HG02571 (cell line): ENCODE data around the gene ACAD8.
A peak's percentile ranks its signal among the peaks of the same experiment; 100 is the strongest.

Experiments used
- ATAC-seq: cut with Tn5 transposase; IDR thresholded peaks from one replicate; pipeline ENCODE4 v1.9.1; 2021; ENCODE audit warnings: mild to moderate bottlenecking, moderate library complexity; ENCODE audit not compliant: unreplicated experiment

Gene ACAD8

DNA sequence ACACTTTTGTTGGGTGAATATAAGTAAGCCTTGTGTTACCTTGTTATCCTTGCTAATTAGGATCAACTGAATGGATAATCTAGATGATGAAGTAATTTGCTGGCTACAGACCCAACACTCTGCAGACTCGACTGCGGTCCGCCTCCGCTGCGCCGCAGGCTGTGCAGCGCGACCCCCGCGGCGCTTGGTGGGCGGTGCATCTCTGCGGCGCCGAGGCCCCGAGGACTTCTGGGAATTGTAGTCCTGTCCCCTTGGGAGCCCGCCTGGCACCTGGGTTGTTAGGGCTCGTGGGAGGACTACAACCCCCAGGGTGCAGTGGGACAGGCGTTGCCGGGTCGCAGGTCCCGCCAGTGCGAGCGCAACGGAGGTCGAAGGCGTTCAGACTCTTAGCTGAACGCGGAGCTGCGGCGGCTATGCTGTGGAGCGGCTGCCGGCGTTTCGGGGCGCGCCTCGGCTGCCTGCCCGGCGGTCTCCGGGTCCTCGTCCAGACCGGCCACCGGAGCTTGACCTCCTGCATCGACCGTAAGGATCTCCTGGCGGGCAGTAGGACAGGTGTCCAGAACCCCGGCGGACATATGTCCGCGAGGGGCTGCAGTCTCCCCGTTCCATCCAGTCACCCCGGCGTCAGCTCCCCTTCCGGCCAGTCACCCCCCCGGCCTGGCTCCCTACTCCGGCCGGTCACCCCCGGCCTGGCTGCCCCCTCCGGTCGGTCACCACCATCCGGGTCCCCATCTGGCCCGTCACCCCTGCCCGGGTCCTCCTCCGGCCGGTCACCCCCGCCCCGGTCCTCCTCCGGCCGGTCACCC is at the start of gene ACAD8, which contains the start of gene THYN1:
ACAD8 (plus strand) TSS at position 381 of the 806 bp plus-strand sequence; CDS start at position 414, 33 bp downstream.
THYN1 (minus strand) TSS at position 165 of the 806 bp plus-strand sequence. CDS start 470 bp downstream, outside the sequence.
- peak; percentile 99 for ATAC-seq

GRCh38 chr11:134205729-134206128 is 47.6 kb upstream of the ACAD8 start:
- ATAC-seq: no peak

DNA sequence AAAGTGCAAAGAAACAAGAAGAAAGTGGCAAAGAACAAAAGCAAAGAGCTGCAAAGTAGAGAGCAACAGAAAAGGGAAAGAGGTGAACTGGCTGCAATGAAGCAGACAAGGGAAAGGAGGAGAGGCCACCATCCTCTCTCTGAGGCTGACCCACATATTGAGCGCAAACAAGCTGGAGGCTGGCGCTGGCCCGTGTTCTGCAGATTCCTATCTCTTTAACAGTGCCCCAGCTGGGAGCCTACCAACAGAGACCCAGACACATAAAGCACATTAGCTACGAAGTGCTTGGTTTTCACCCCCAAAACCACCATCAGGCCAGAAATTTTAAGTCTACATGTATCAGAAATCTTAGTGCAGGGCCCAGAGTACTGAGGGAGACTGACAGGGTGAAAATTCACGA is 47.2 kb upstream of the ACAD8 start:
- ATAC-seq: no peak

- no peak for ATAC-seq
These were observed 45.7 kb upstream of the ACAD8 start for GRCh38 chr11:134207538-134208239.

GRCh38 chr11:134215836-134216235 is 37.5 kb upstream of the ACAD8 start:
- ATAC-seq: no peak

- ATAC-seq: no peak
These were observed 36.6 kb upstream of the ACAD8 start for GRCh38 chr11:134216816-134217215.

DNA sequence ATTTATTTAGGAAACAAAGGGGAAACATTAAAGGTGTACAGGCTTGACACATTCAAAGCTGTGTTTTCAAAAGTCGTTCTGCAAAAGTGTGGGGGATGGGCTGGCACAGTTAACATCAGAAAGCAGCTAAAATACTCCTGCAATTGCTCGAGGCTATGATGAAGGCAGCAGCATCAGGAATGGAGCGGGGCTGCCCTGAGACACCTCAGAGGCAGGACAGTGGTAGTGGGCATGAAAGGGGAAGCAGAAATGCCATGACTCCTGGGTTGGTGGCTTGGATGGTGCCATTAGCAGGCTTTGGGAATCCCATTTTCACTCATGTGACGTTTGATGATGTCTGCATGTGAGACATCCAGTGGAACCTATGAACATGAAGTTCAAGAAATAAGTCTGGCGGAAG is 30.2 kb upstream of the ACAD8 start:
- no peak for ATAC-seq

DNA sequence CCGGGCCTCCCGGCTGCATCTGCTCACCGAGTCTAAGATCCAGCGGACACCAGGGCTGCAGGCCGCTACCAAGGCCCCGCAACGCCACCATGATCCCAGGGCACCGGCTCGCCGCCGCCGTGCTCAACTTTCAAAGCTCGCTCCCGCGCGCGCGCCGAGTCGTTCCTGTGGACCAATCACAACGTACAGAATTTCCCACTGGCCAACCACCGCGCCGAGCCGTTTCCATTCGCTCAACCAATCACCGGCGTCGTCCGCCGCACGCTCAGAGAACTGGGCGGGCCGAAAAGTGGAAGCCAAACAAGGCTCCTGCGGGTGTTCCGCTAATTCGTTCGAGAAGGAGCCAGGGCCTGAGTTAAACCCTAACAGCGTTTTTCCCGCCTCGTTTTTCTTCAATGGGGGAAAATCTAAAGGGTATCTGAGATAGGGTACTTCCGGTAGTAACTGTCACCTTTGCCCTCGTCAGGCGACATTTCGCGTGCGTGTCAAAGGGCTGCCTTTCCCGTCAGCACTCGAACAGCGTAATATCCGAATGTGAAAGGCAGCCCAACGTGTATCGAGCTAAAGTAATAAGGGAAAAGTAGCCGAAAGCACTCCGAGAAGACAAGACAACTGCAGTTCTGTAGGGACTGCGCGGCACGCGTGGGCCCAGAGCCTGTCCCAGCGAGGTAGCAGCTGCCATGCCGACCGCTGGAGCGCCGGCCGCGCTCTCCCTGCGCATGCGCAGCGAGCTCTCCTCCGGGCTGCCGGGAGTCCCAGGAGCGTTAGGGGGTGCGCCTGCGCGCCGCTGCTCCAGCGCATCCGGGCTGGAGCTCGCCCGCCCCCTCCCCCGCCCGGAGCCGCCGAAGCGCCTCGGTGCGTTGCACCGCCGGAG is 29.3 kb upstream of the ACAD8 start, which contains the start of the genes NCAPD3 and VPS26B:
NCAPD3 (minus strand) TSS at position 132 of the 874 bp plus-strand sequence; CDS start at position 91, 41 bp downstream.
VPS26B (plus strand) TSS at position 836 of the 874 bp plus-strand sequence. CDS start 452 bp downstream, outside the sequence.
- ATAC-seq: peak; percentile 83

- peak; percentile 21 for ATAC-seq
These were observed 28.4 kb upstream of the ACAD8 start for GRCh38 chr11:134224710-134225664.

- ATAC-seq: no peak
These were observed 26.5 kb upstream of the ACAD8 start for GRCh38 chr11:134226806-134227325.

- ATAC-seq: peak; percentile 35
These were observed 24.7 kb upstream of the ACAD8 start for GRCh38 chr11:134228625-134229024.

DNA sequence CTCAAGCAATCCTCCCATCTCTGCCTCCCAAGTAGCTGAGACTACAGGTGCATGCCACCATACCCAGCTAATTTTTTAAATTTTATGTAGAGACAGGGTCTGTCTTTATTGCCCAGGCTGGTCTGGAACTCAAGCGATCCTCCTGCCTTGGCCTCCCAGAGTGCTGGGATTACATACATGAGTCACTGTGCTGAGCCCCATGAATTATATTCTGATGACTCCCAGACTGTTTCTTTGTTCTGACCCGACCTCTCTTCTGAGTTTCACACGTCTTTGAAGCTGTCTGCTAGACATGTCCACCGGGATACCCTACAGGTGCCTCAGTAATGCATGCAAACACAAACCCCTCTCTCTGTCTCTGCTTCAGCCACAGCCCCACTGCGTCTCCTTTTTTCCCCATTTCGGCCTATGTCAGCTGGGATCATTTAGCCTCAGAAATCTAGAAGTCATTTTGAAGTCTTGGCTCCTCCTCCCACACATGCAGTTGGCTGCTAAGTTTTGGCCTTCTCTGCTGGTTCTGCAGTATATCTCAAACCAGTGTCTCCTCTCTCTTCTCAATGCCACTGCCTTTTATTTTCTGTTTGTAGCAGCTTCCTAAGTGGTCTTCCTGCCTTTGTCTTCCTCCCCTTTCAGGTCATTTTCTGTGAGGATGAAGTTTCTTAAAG is 24.1 kb upstream of the ACAD8 start:
- ATAC-seq: no peak

- no peak for ATAC-seq
These were observed 23.0 kb upstream of the ACAD8 start for GRCh38 chr11:134230339-134230738.

DNA sequence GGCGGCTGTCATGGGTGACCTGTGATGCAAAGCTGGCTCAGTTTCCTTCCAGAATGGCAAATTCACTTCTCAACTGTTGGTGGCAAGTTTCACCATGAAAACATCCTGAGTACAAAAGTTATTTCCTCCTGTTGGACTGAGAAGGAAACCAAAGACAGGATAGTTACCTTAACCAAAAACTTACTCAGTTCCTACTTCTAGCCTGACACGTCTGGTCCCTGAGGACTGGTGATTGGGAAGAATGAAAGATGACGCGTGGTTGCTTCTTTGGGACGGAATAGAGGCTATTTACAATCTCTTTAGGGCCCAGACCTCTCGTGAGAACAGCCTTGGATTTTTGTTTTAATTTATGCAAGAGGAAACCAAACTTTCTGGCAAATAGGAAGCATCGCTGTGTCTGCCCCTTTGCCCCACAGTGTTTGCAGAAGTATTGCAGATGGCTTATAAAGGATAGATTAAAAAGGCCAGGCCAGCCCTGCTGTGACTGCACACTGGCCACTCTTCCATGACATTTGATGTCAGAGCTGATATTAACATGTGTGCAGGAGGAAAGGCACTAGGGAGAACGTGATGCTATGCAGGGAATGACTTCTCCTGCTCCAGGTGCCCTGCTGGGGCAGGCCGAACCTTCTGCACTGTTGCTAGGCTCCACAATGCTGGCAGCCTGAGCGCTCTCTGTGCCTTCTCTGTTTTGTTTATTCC is 21.3 kb upstream of the ACAD8 start:
- no peak for ATAC-seq

- no peak for ATAC-seq
These were observed 19.6 kb upstream of the ACAD8 start for GRCh38 chr11:134233729-134234179.

DNA sequence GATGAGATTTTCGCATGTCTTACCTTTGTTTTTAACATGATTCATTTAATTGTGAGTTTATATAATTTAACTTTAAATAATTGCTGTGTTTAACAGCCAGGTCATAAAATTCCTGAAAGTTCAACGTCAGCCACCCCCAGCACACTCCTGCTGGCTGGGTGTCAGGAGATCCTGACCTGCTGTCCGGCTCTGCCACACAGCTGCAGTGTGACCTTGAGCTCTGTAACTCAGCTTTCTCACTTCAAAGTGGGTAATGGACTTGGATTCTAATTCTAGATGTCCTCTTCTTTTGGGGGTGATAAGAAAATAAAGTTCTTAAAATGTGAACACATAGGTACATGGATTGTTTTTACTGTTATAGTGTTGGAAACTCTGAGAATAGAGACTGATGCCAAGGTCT is 18.0 kb upstream of the ACAD8 start:
- ATAC-seq: no peak

- no peak for ATAC-seq
These were observed 16.4 kb upstream of the ACAD8 start for GRCh38 chr11:134236834-134237556.

DNA sequence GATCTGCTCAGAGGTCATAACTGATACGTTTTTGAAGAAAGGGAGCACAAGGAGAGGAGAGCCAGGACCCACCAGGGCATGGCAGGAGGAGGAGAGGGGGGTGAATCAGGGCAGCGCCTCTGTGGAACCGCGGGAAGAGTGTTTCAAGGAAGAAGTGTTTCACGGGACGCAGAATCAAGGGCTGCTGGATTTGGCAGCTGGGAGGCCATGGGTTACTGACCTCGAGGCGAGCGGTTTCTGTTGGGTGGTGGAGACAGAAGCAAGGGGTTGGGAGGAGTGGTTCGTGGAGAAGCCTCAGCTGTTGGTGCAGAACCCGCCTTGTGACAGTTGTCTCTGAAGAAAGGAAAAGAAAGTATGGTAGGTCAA is 15.8 kb upstream of the ACAD8 start:
- no peak for ATAC-seq
